Measurements from ENCODE around the gene ERGIC2.

Gene ERGIC2

GRCh38 chr12:29374012-29374411 is 7.0 kb downstream of the ERGIC2 start:
- DNase-seq = no peak

GRCh38 chr12:29365091-29365490 is 15.9 kb downstream of the ERGIC2 start:
- no peak for DNase-seq

GRCh38 chr12:29354954-29355353 is 26.0 kb downstream of the ERGIC2 start:
- DNase-seq = no peak

GRCh38 chr12:29350080-29350479 is 30.9 kb downstream of the ERGIC2 start:
- peak; percentile 1 for DNase-seq

- no peak for DNase-seq
Measured at GRCh38 chr12:29346769-29347421, 34.1 kb downstream of the ERGIC2 start.

- DNase-seq = no peak
Measured at GRCh38 chr12:29343022-29343799, 37.8 kb downstream of the ERGIC2 start.

- DNase-seq = no peak
Measured at GRCh38 chr12:29337325-29337724, 43.6 kb downstream of the ERGIC2 start.

- no peak for DNase-seq
Measured at GRCh38 chr12:29334937-29335336, 46.0 kb downstream of the ERGIC2 start.

GRCh38 chr12:29333178-29333577 is 47.8 kb downstream of the ERGIC2 start:
- no peak for DNase-seq

- DNase-seq = no peak
Measured at GRCh38 chr12:29329411-29329810, 51.6 kb downstream of the ERGIC2 start.

- DNase-seq = no peak
Measured at GRCh38 chr12:29322157-29322556, 58.8 kb downstream of the ERGIC2 start.

- no peak for DNase-seq
Measured at GRCh38 chr12:29320295-29321085, 60.5 kb downstream of the ERGIC2 start.

GRCh38 chr12:29317556-29318363 is 63.2 kb downstream of the ERGIC2 start:
- peak; percentile 22 for DNase-seq

- no peak for DNase-seq
Measured at GRCh38 chr12:29316752-29317151, 64.2 kb downstream of the ERGIC2 start.

- DNase-seq = no peak
Measured at GRCh38 chr12:29314416-29314815, 66.6 kb downstream of the ERGIC2 start.

- no peak for DNase-seq
Measured at GRCh38 chr12:29310899-29311298, 70.1 kb downstream of the ERGIC2 start.

GRCh38 chr12:29309320-29309902 is 71.6 kb downstream of the ERGIC2 start:
- no peak for DNase-seq

GRCh38 chr12:29306682-29307081 is 74.3 kb downstream of the ERGIC2 start:
- no peak for DNase-seq

GRCh38 chr12:29306266-29306665 is 74.7 kb downstream of the ERGIC2 start:
- no peak for DNase-seq

GRCh38 chr12:29304388-29304787 is 76.6 kb downstream of the ERGIC2 start:
- no peak for DNase-seq

- no peak for DNase-seq
Measured at GRCh38 chr12:29301114-29301513, 79.9 kb downstream of the ERGIC2 start.

- no peak for DNase-seq
Measured at GRCh38 chr12:29299633-29300032, 81.3 kb downstream of the ERGIC2 start.
